ENCODE data around the gene SYNJ2.

SYNJ2 gene

GRCh38 chr6:158046201-158047126 lies 64.8 kb downstream of the SYNJ2 start:
- Histone ChIP-seq H4K8ac (ENCODE audit: low read depth, low read length) (no peak overlapping the region), H3K18ac (ENCODE audit: low read length) (no peak overlapping the region), H2BK5ac (ENCODE audit: low read length) (no peak overlapping the region), H3K27ac (replicated peaks; ENCODE audit: low read length) (no peak overlapping the region), H2BK120ac (ENCODE audit: low read depth, low read length) (no peak overlapping the region), H2BK15ac (ENCODE audit: low read length) (no peak overlapping the region), H3K79me1 (ENCODE audit: low read depth, low read length) (no peaks in the 10 kb centered on the region), H2BK12ac (ENCODE audit: low read length) (no peak overlapping the region), H3K9me3 (replicated peaks in 1 of 2; ENCODE audit: control insufficient read depth in 2 of 2, insufficient read depth in 1 of 2, low read depth in 1 of 2, low read length in 2 of 2) (no peaks in the 10 kb centered on the region), H3K9ac (ENCODE audit: low read depth, low read length, poor library complexity) (no peak overlapping the region), H3K4me1 (ENCODE audit: control insufficient read depth in 2 of 2, insufficient read depth in 1 of 2, low read depth in 1 of 2, low read length in 2 of 2) (peaks cover 2% of the 10 kb centered on the region in 2 donors), H3K36me3 (replicated peaks in 1 of 2; ENCODE audit: control insufficient read depth in 2 of 2, insufficient read depth in 2 of 2, low read length in 2 of 2) (no peaks in the 10 kb centered on the region), H3K23ac (ENCODE audit: low read depth, low read length, poor library complexity) (no peak overlapping the region), H2AK5ac (ENCODE audit: low read depth, low read length) (no peak overlapping the region), H3K4me3 (ENCODE audit: low read length in 2 of 2) (no peak overlapping the region), H3K14ac (ENCODE audit: low read length) (no peak overlapping the region), H4K91ac (ENCODE audit: low read depth, low read length, poor library complexity) (no peak overlapping the region), H3K4me2 (ENCODE audit: insufficient read depth, low read length, poor library complexity, severe bottlenecking) (no peak overlapping the region), H2AFZ (ENCODE audit: low read length) (no peak overlapping the region), H3K27me3 (ENCODE audit: control insufficient read depth in 3 of 3, insufficient read depth in 3 of 3, low read depth in 1 of 3, low read length in 3 of 3) (no peaks in the 10 kb centered on the region), H3K4ac (ENCODE audit: low read length) (no peak overlapping the region)
- WGBS, 2 donors (ENCODE audit: extremely low coverage in 2 of 2, insufficient read length in 2 of 2, insufficient replicate concordance in 1 of 2) = no CpG with 5 or more reads among the region's 20 CpGs
- no peak for DNase-seq (ENCODE audit: low spot score)

DNA sequence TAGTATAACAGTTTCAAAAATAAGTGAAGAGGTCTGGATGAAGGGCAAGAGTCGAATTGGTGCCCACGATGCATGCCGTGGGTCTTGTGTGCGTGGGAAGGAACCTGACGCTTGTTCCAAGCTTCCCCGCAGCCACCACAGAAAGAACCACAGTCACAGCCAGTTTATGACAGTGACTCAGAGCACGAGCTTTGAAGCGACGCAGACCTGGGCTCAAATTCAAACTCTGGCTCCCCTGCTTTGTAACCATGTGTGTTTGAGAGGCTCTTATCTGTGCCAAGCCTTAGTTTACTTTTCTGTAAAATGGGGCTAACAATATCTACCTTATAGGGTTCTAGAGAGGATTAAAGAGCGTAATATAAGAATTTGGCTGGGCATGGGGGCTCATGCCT lies 65.5 kb downstream of the SYNJ2 start:
- H3K79me1 ChIP-seq (ENCODE audit: low read depth, low read length) = no peaks in the 10 kb centered on the region
- H2BK15ac ChIP-seq (ENCODE audit: low read length) = no peak overlapping the region
- H3K4me2 ChIP-seq (ENCODE audit: insufficient read depth, low read length, poor library complexity, severe bottlenecking) = no peak overlapping the region
- no peaks in the 10 kb centered on the region for H3K27me3 ChIP-seq (ENCODE audit: control insufficient read depth in 3 of 3, insufficient read depth in 3 of 3, low read depth in 1 of 3, low read length in 3 of 3)
- H4K91ac ChIP-seq (ENCODE audit: low read depth, low read length, poor library complexity) = no peak overlapping the region
- no peak overlapping the region for H2AFZ ChIP-seq (ENCODE audit: low read length)
- H3K9me3 ChIP-seq (replicated peaks in 1 of 2; ENCODE audit: control insufficient read depth in 2 of 2, insufficient read depth in 1 of 2, low read depth in 1 of 2, low read length in 2 of 2) = no peaks in the 10 kb centered on the region
- no peak overlapping the region for H2BK120ac ChIP-seq (ENCODE audit: low read depth, low read length)
- peaks cover 0 to 2% of the 10 kb centered on the region in 2 donors for H3K4me1 ChIP-seq (ENCODE audit: control insufficient read depth in 2 of 2, insufficient read depth in 1 of 2, low read depth in 1 of 2, low read length in 2 of 2)
- no CpG with 5 or more reads among the region's 10 CpGs for WGBS, 2 donors (ENCODE audit: extremely low coverage in 2 of 2, insufficient read length in 2 of 2, insufficient replicate concordance in 1 of 2)
- no peak overlapping the region for H2BK12ac ChIP-seq (ENCODE audit: low read length)
- H2AK5ac ChIP-seq (ENCODE audit: low read depth, low read length) = no peak overlapping the region
- H4K8ac ChIP-seq (ENCODE audit: low read depth, low read length) = no peak overlapping the region
- H2BK5ac ChIP-seq (ENCODE audit: low read length) = no peak overlapping the region
- no peak overlapping the region for H3K4me3 ChIP-seq (ENCODE audit: low read length in 2 of 2)
- H3K9ac ChIP-seq (ENCODE audit: low read depth, low read length, poor library complexity) = no peak overlapping the region
- no peak overlapping the region for H3K23ac ChIP-seq (ENCODE audit: low read depth, low read length, poor library complexity)
- no peak overlapping the region for H3K18ac ChIP-seq (ENCODE audit: low read length)
- no peaks in the 10 kb centered on the region for H3K36me3 ChIP-seq (replicated peaks in 1 of 2; ENCODE audit: control insufficient read depth in 2 of 2, insufficient read depth in 2 of 2, low read length in 2 of 2)
- no peak for DNase-seq (ENCODE audit: low spot score)
- H3K4ac ChIP-seq (ENCODE audit: low read length) = no peak overlapping the region
- H3K14ac ChIP-seq (ENCODE audit: low read length) = no peak overlapping the region
- no peak overlapping the region for H3K27ac ChIP-seq (replicated peaks; ENCODE audit: low read length)

GRCh38 chr6:158047563-158048323 lies 66.1 kb downstream of the SYNJ2 start:
- DNase-seq (ENCODE audit: low spot score) = no peak
- Histone ChIP-seq H3K4ac (ENCODE audit: low read length) (no peak overlapping the region), H2BK5ac (ENCODE audit: low read length) (no peak overlapping the region), H2AFZ (ENCODE audit: low read length) (no peak overlapping the region), H4K91ac (ENCODE audit: low read depth, low read length, poor library complexity) (no peak overlapping the region), H2BK12ac (ENCODE audit: low read length) (no peak overlapping the region), H4K8ac (ENCODE audit: low read depth, low read length) (no peak overlapping the region), H3K79me1 (ENCODE audit: low read depth, low read length) (no peaks in the 10 kb centered on the region), H3K36me3 (replicated peaks in 1 of 2; ENCODE audit: control insufficient read depth in 2 of 2, insufficient read depth in 2 of 2, low read length in 2 of 2) (no peaks in the 10 kb centered on the region), H3K4me1 (ENCODE audit: control insufficient read depth in 2 of 2, insufficient read depth in 1 of 2, low read depth in 1 of 2, low read length in 2 of 2) (no peaks in the 10 kb centered on the region), H3K14ac (ENCODE audit: low read length) (peak overlapping the region; percentile 33), H3K4me2 (ENCODE audit: insufficient read depth, low read length, poor library complexity, severe bottlenecking) (no peak overlapping the region), H2BK15ac (ENCODE audit: low read length) (no peak overlapping the region), H3K18ac (ENCODE audit: low read length) (no peak overlapping the region), H2AK5ac (ENCODE audit: low read depth, low read length) (no peak overlapping the region), H3K27ac (replicated peaks; ENCODE audit: low read length) (no peak overlapping the region), H3K9ac (ENCODE audit: low read depth, low read length, poor library complexity) (no peak overlapping the region), H3K4me3 (ENCODE audit: low read length in 2 of 2) (no peak overlapping the region), H3K27me3 (ENCODE audit: control insufficient read depth in 3 of 3, insufficient read depth in 3 of 3, low read depth in 1 of 3, low read length in 3 of 3) (no peaks in the 10 kb centered on the region), H3K9me3 (replicated peaks in 1 of 2; ENCODE audit: control insufficient read depth in 2 of 2, insufficient read depth in 1 of 2, low read depth in 1 of 2, low read length in 2 of 2) (no peaks in the 10 kb centered on the region), H3K23ac (ENCODE audit: low read depth, low read length, poor library complexity) (no peak overlapping the region), H2BK120ac (ENCODE audit: low read depth, low read length) (no peak overlapping the region)
- WGBS, 2 donors (ENCODE audit: extremely low coverage in 2 of 2, insufficient read length in 2 of 2, insufficient replicate concordance in 1 of 2) = no CpG with 5 or more reads among the region's 9 CpGs

DNA sequence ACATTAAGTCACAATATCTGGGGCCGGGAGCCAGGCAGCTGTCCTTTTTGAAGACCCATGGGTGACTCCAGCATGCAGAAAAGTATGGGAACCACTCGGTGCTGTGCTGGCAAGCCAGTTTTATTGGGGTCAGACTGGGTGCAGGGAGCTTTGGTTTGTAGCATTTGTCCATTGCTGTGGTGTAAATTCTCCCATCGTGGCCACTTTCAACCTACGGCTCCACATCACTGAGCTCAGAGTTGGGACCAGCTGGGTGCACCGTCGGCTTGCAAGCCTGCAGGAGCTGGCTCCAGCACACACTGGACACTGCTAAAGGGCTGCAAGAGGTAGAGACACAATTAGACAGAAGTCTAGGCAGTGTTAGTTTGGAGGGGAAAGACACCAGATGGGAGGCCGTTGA lies 66.9 kb downstream of the SYNJ2 start:
- Histone ChIP-seq H3K4ac (ENCODE audit: low read length) (no peak overlapping the region), H3K4me1 (ENCODE audit: control insufficient read depth in 2 of 2, insufficient read depth in 1 of 2, low read depth in 1 of 2, low read length in 2 of 2) (no peaks in the 10 kb centered on the region), H3K9me3 (replicated peaks in 1 of 2; ENCODE audit: control insufficient read depth in 2 of 2, insufficient read depth in 1 of 2, low read depth in 1 of 2, low read length in 2 of 2) (no peaks in the 10 kb centered on the region), H3K27ac (replicated peaks; ENCODE audit: low read length) (no peak overlapping the region), H4K91ac (ENCODE audit: low read depth, low read length, poor library complexity) (no peak overlapping the region), H2AK5ac (ENCODE audit: low read depth, low read length) (no peak overlapping the region), H2BK15ac (ENCODE audit: low read length) (no peak overlapping the region), H3K18ac (ENCODE audit: low read length) (no peak overlapping the region), H3K27me3 (ENCODE audit: control insufficient read depth in 3 of 3, insufficient read depth in 3 of 3, low read depth in 1 of 3, low read length in 3 of 3) (no peaks in the 10 kb centered on the region), H2BK120ac (ENCODE audit: low read depth, low read length) (no peak overlapping the region), H3K79me1 (ENCODE audit: low read depth, low read length) (no peaks in the 10 kb centered on the region), H2BK5ac (ENCODE audit: low read length) (no peak overlapping the region), H2AFZ (ENCODE audit: low read length) (no peak overlapping the region), H3K4me3 (ENCODE audit: low read length in 2 of 2) (no peak overlapping the region), H4K8ac (ENCODE audit: low read depth, low read length) (no peak overlapping the region), H3K9ac (ENCODE audit: low read depth, low read length, poor library complexity) (no peak overlapping the region), H3K36me3 (replicated peaks in 1 of 2; ENCODE audit: control insufficient read depth in 2 of 2, insufficient read depth in 2 of 2, low read length in 2 of 2) (no peaks in the 10 kb centered on the region), H2BK12ac (ENCODE audit: low read length) (no peak overlapping the region), H3K4me2 (ENCODE audit: insufficient read depth, low read length, poor library complexity, severe bottlenecking) (no peak overlapping the region), H3K23ac (ENCODE audit: low read depth, low read length, poor library complexity) (no peak overlapping the region), H3K14ac (ENCODE audit: low read length) (no peak overlapping the region)
- no CpG with 5 or more reads among the region's 7 CpGs for WGBS, 2 donors (ENCODE audit: extremely low coverage in 2 of 2, insufficient read length in 2 of 2, insufficient replicate concordance in 1 of 2)
- no peak for DNase-seq (ENCODE audit: low spot score)
